Transverse colon (tissue), 4 donors: ENCODE measurements around the gene ING1. TPM values are rescaled to one million over a fixed set of nuclear protein-coding genes. Genes with fewer than 3 reads are reported as not detected.

ENCODE experiments used
- DNase-seq: peaks from one replicate; pipeline ENCODE4 v3.0.0-alpha.2; 2019
- H3K27ac ChIP-seq, 4 donors: fragments of 200-600 bp; sonication (generic); 2 replicates each; pipeline ENCODE4 v1.5.1; 2016 to 2018; ENCODE audit warnings: inconsistent platforms in 4 of 4
- H3K27me3 ChIP-seq: fragments of 200-600 bp; sonication (generic); 2 replicates; pipeline ENCODE4 v1.5.1; 2017; ENCODE audit warnings: inconsistent platforms
- H3K36me3 ChIP-seq, 4 donors: fragments of 200-600 bp; sonication (generic); 2 replicates each; pipeline ENCODE4 v1.5.1; 2017 to 2019; ENCODE audit warnings: inconsistent platforms in 4 of 4
- H3K4me1 ChIP-seq, 4 donors: fragments of 200-600 bp; sonication (generic); 2 replicates each; pipeline ENCODE4 v1.5.1; 2017 to 2020; ENCODE audit warnings: inconsistent platforms in 4 of 4
- H3K4me3 ChIP-seq, 4 donors: fragments of 200-600 bp; sonication (generic); 1 replicate in 1 of 4; 2 replicates in 3 of 4; pipeline versions ENCODE4 v1.5.1 to v1.6.1; 2017 to 2019; ENCODE audit warnings: inconsistent platforms in 4 of 4
- H3K9me3 ChIP-seq, 2 donors: fragments of 200-600 bp; sonication (generic); 2 replicates each; pipeline ENCODE4 v1.5.1; 2017 to 2019; ENCODE audit warnings: inconsistent platforms in 2 of 2
- CTCF ChIP-seq, 5 experiments: fragments of 200-600 bp in 3 of 5; fragments of 450-650 bp in 2 of 5; sonication (generic) in 3 of 5; IDR thresholded peaks; 1 replicate in 2 of 5; 2 replicates in 3 of 5; pipeline ENCODE4 v1.5.1; 2016 to 2017; ENCODE audit warnings: antibody characterized with exemption in 5 of 5, inconsistent platforms in 3 of 5, mild to moderate bottlenecking in 2 of 5, moderate library complexity in 1 of 5
- EP300 ChIP-seq: sonication (generic); formaldehyde crosslinking; IDR thresholded peaks from one replicate; pipeline ENCODE4 v1.6.1; 2017; ENCODE audit warnings: antibody characterized with exemption, low read depth
- POLR2A ChIP-seq: fragments of 450-650 bp; IDR thresholded peaks from one replicate; pipeline ENCODE4 v1.6.1; 2016; ENCODE audit warnings: antibody characterized with exemption, mild to moderate bottlenecking, moderate library complexity
- POLR2AphosphoS5 ChIP-seq, 3 donors: sonication (generic); formaldehyde crosslinking; IDR thresholded peaks; one replicate each; pipeline ENCODE4 v1.6.1; 2016; ENCODE audit warnings: antibody characterized with exemption in 3 of 3
- WGBS, 2 donors: methylation state at CpG; one replicate each; pipeline ENCODE4 v1.1.5; 2018; ENCODE audit warnings: low coverage in 1 of 2; 5-methylcytosine and 5-hydroxymethylcytosine counted together
- in situ Hi-C, 4 donors: fragments of 200-750 bp; cut with MboI; loops; one replicate each; pipeline versions ENCODE4 v1.15.0 to v1.15.1; 2017; ENCODE audit warnings: low sequenced_read_pairs in 3 of 4, low pct_ligation_motif_present in 1 of 4, low pct_unique_long_range_greater_than_20kb in 1 of 4
- intact Hi-C: fragments of 100-400 bp; cut with DNase I; formaldehyde crosslinking; loops from one replicate; pipeline ENCODE4 v1.15.1; 2023; ENCODE audit warnings: low total_unique reads
- total RNA-seq, 4 donors: library from RNA; depleted of rRNA; stranded (reverse); fragments of >200 nt; gene quantifications; one replicate each; pipeline ENCODE4 v1.1.0, GENCODE V29; 2016

ING1 gene
- total RNA-seq, 4 donors from 2014 or later, result 14.9 to 35.5 (median 25.8) TPM

- 75 to 82% methylated on average over 5 of the region's 5 CpGs for WGBS, 2 donors
- in situ Hi-C loops (loop anchor here in 2 of 4 donors (25.0 kb wide), 1 partner anchor 129 kb away; no protein-coding TSS in a partner anchor), intact Hi-C loops (loop anchor here (10.0 kb wide), 1 partner anchor 131 kb away; no protein-coding TSS in a partner anchor)
- TF ChIP-seq EP300 (no peak), CTCF (IDR thresholded peaks at IDR 0.05) (peak; percentile 25 to 49 (median 47)), POLR2AphosphoS5 (IDR thresholded peaks at IDR 0.05) (no peak), POLR2A (no peak)
- H3K4me1 ChIP-seq, result peaks cover 0 to 13% (median 0%) of the 10 kb centered on the region in 4 donors
- H3K9me3 ChIP-seq, result no peaks in the 10 kb centered on the region
- H3K4me3 ChIP-seq, result no peak overlapping the region
- H3K36me3 ChIP-seq, result peaks cover 0 to 22% (median 6%) of the 10 kb centered on the region in 4 donors
- H3K27ac ChIP-seq, result peak overlapping the region; percentile 68 to 80 (median 80)
- no peaks in the 10 kb centered on the region for H3K27me3 ChIP-seq
- no peak for DNase-seq
Measured at GRCh38 chr13:110683203-110683883, 30.2 kb upstream of the ING1 start.

- peaks cover 0 to 19% (median 6%) of the 10 kb centered on the region in 4 donors for H3K36me3 ChIP-seq
Measured at GRCh38 chr13:110683921-110684320, 29.6 kb upstream of the ING1 start.

GRCh38 chr13:110684388-110685056 lies 29.0 kb upstream of the ING1 start:
- DNase-seq, result no peak
- Histone ChIP-seq H3K9me3 (no peaks in the 10 kb centered on the region), H3K4me1 (peaks cover 0 to 13% (median 0%) of the 10 kb centered on the region in 4 donors), H3K27me3 (no peaks in the 10 kb centered on the region), H3K27ac (peak overlapping the region; percentile 68 to 80 (median 80)), H3K4me3 (no peak overlapping the region), H3K36me3 (peaks cover 0 to 17% (median 6%) of the 10 kb centered on the region in 4 donors)
- no peak for TF ChIP-seq EP300
- no peak for TF ChIP-seq CTCF (IDR thresholded peaks at IDR 0.05)
- no peak for TF ChIP-seq POLR2A
- no peak for TF ChIP-seq POLR2AphosphoS5 (IDR thresholded peaks at IDR 0.05)
- in situ Hi-C loops, result loop anchor here in 2 of 4 donors (25.0 kb wide), 1 partner anchor 128 kb away; no protein-coding TSS in a partner anchor
- WGBS, 2 donors, result 64 to 70% methylated on average over 2 to 8 of the region's 8 CpGs
- intact Hi-C loops, result loop anchor here (10.0 kb wide), 1 partner anchor 130 kb away; no protein-coding TSS in a partner anchor

More at GRCh38 chr13:110683921-110684320, 29.6 kb upstream of the ING1 start:
- TF ChIP-seq CTCF (IDR thresholded peaks at IDR 0.05), result no peak
- no peak for TF ChIP-seq POLR2AphosphoS5 (IDR thresholded peaks at IDR 0.05)
- no peak for TF ChIP-seq POLR2A
- no peak for TF ChIP-seq EP300
- peak overlapping the region; percentile 68 to 80 (median 80) for H3K27ac ChIP-seq
- in situ Hi-C loops, result loop anchor here in 2 of 4 donors (25.0 kb wide), 1 partner anchor 128 kb away; no protein-coding TSS in a partner anchor
- H3K4me1 ChIP-seq, result peaks cover 0 to 13% (median 0%) of the 10 kb centered on the region in 4 donors
- no peaks in the 10 kb centered on the region for H3K9me3 ChIP-seq
- DNase-seq, result no peak
- intact Hi-C loops, result loop anchor here (10.0 kb wide), 1 partner anchor 131 kb away; no protein-coding TSS in a partner anchor
- H3K27me3 ChIP-seq, result no peaks in the 10 kb centered on the region
- 94% methylated on average over 5 of the region's 5 CpGs; no CpG with 5 or more reads in 1 of the 2 donors for WGBS, 2 donors
- no peak overlapping the region for H3K4me3 ChIP-seq
